Measurements from ENCODE around the gene ZNF362. TPM values are rescaled to one million over a fixed set of nuclear protein-coding genes. Genes with fewer than 3 reads are reported as not detected.

ZNF362 gene
- total RNA-seq, 1 donor: 13.4 TPM

DNA sequence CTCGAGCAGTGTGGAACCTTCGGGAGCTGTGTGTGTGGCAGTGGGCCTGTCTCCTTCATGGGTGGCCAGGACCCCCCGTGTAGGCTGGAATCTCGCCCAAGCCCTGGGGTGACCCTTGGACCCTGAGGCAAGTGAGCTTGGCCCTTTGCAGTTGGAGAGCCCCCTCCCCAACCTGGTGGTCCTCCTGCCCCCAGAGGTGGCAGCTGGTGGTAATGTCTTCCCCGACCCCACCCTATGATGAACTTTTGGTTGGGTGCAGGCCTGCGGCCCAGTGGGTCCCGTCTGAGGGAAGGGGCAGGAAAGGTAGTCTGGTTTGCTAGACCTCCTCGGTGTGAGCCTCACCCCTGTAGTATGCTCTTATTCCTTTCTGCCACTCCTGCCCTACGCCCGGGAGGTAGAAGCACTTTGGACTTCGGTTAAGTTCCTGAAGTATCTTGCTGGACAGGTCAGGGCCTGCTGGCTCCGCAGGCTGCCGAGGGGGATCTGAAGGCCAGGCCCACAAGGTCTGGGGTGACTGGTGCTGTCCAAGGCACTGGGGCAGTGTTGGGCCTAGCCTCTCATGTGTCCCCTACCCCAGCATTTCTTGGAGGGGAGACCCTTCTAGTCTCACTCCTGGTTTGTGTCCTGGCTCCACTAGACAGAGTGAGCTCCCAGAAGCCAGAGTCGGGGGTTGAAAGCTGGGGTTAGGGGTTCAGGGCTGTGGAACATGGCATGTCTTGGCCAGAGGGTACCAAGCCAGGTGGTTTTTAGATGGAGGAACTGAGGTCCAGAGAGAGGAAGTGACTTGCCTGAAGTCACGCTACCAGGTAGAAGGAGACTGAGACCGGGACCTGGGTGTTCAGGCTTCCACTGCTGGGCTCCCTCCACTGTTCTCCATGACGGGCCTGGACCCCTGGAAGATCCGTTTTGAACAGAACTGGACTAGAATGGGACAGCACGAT lies 1.8 kb downstream of the ZNF362 start:
- H3K36me3 ChIP-seq (ENCODE audit: insufficient read depth, low read length): peaks cover 3% of the 10 kb centered on the region
- peak overlapping the region; percentile 86 for H3K27ac ChIP-seq (ENCODE audit: low read depth, low read length)
- TF ChIP-seq, protein P1, sequence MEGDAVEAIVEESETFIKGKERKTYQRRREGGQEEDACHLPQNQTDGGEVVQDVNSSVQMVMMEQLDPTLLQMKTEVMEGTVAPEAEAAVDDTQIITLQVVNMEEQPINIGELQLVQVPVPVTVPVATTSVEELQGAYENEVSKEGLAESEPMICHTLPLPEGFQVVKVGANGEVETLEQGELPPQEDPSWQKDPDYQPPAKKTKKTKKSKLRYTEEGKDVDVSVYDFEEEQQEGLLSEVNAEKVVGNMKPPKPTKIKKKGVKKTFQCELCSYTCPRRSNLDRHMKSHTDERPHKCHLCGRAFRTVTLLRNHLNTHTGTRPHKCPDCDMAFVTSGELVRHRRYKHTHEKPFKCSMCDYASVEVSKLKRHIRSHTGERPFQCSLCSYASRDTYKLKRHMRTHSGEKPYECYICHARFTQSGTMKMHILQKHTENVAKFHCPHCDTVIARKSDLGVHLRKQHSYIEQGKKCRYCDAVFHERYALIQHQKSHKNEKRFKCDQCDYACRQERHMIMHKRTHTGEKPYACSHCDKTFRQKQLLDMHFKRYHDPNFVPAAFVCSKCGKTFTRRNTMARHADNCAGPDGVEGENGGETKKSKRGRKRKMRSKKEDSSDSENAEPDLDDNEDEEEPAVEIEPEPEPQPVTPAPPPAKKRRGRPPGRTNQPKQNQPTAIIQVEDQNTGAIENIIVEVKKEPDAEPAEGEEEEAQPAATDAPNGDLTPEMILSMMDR (IDR thresholded peaks at IDR 0.05; ENCODE audit: extremely low read depth, low read depth, low read length): no peak
- H3K79me2 ChIP-seq (ENCODE audit: insufficient read depth, low read length): peaks cover 54% of the 10 kb centered on the region
- H3K4me1 ChIP-seq (ENCODE audit: insufficient read depth, low read length): peaks cover 20% of the 10 kb centered on the region
- peak overlapping the region; percentile 84 for H3K4me3 ChIP-seq (ENCODE audit: insufficient read depth, low read length)
- DNase-seq (ENCODE audit: insufficient read length, low spot score, missing footprints): peak; percentile 87
- H3K4me2 ChIP-seq (ENCODE audit: insufficient read depth, low read length): peak overlapping the region; percentile 90
- H2AFZ ChIP-seq (ENCODE audit: low read length): peak overlapping the region; percentile 77
- H3K9me3 ChIP-seq (ENCODE audit: low read depth, low read length): no peaks in the 10 kb centered on the region
- H3K27me3 ChIP-seq (ENCODE audit: insufficient read depth, low read length): no peaks in the 10 kb centered on the region
- peaks cover 24% of the 10 kb centered on the region for H4K20me1 ChIP-seq (ENCODE audit: insufficient read depth, low read length)

- H4K20me1 ChIP-seq (ENCODE audit: insufficient read depth, low read length): peaks cover 28% of the 10 kb centered on the region
- H3K27me3 ChIP-seq (ENCODE audit: insufficient read depth, low read length): no peaks in the 10 kb centered on the region
Observed at GRCh38 chr1:33258788-33259274, 2.5 kb downstream of the ZNF362 start.

DNA sequence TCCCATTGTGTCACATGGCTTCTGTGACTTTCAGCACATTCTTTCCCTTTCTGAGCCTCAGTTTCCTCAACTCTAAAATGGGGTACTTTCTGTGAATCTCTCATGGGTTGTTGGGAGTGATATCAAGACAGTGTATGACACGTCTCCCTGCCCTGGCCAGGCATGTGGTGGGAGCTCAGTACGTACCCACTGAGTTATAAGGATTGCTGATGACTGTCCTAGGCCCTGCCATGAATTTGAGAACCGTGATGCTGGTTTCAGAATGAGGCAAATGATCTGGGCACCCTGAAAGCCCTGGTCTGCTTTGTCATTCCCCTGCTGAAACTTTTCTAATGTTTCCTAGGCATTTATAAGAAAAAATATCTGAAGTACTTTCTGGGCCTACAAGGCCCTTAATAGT lies 3.6 kb downstream of the ZNF362 start:
- peaks cover 39% of the 10 kb centered on the region for H4K20me1 ChIP-seq (ENCODE audit: insufficient read depth, low read length)
- H2AFZ ChIP-seq (ENCODE audit: low read length): no peak overlapping the region
- DNase-seq (ENCODE audit: insufficient read length, low spot score, missing footprints): peak; percentile 43
- H3K27ac ChIP-seq (ENCODE audit: low read depth, low read length): no peak overlapping the region
- H3K9me3 ChIP-seq (ENCODE audit: low read depth, low read length): no peaks in the 10 kb centered on the region
- peaks cover 20% of the 10 kb centered on the region for H3K4me1 ChIP-seq (ENCODE audit: insufficient read depth, low read length)
- H3K79me2 ChIP-seq (ENCODE audit: insufficient read depth, low read length): peaks cover 71% of the 10 kb centered on the region
- no peak overlapping the region for H3K4me3 ChIP-seq (ENCODE audit: insufficient read depth, low read length)
- no peaks in the 10 kb centered on the region for H3K27me3 ChIP-seq (ENCODE audit: insufficient read depth, low read length)
- H3K36me3 ChIP-seq (ENCODE audit: insufficient read depth, low read length): peaks cover 5% of the 10 kb centered on the region
- no peak overlapping the region for H3K4me2 ChIP-seq (ENCODE audit: insufficient read depth, low read length)
- TF ChIP-seq, protein P1 (IDR thresholded peaks at IDR 0.05; ENCODE audit: extremely low read depth, low read depth, low read length): no peak

More at GRCh38 chr1:33258788-33259274, 2.5 kb downstream of the ZNF362 start:
- TF ChIP-seq, protein P1 (IDR thresholded peaks at IDR 0.05; ENCODE audit: extremely low read depth, low read depth, low read length): no peak
- Histone ChIP-seq H3K9me3 (ENCODE audit: low read depth, low read length) (no peaks in the 10 kb centered on the region), H3K4me1 (ENCODE audit: insufficient read depth, low read length) (peaks cover 20% of the 10 kb centered on the region), H3K27ac (ENCODE audit: low read depth, low read length) (no peak overlapping the region), H3K4me3 (ENCODE audit: insufficient read depth, low read length) (no peak overlapping the region), H3K36me3 (ENCODE audit: insufficient read depth, low read length) (peaks cover 5% of the 10 kb centered on the region), H3K79me2 (ENCODE audit: insufficient read depth, low read length) (peaks cover 60% of the 10 kb centered on the region), H3K4me2 (ENCODE audit: insufficient read depth, low read length) (no peak overlapping the region), H2AFZ (ENCODE audit: low read length) (no peak overlapping the region)
- DNase-seq (ENCODE audit: insufficient read length, low spot score, missing footprints): peak; percentile 77

- H3K27me3 ChIP-seq (ENCODE audit: insufficient read depth, low read length): no peaks in the 10 kb centered on the region
- DNase-seq (ENCODE audit: insufficient read length, low spot score, missing footprints): peak; percentile 61
- no peak overlapping the region for H2AFZ ChIP-seq (ENCODE audit: low read length)
- H3K4me1 ChIP-seq (ENCODE audit: insufficient read depth, low read length): peaks cover 20% of the 10 kb centered on the region
- peaks cover 76% of the 10 kb centered on the region for H3K79me2 ChIP-seq (ENCODE audit: insufficient read depth, low read length)
- H3K4me2 ChIP-seq (ENCODE audit: insufficient read depth, low read length): no peak overlapping the region
- peaks cover 5% of the 10 kb centered on the region for H3K36me3 ChIP-seq (ENCODE audit: insufficient read depth, low read length)
- TF ChIP-seq, protein P1 (IDR thresholded peaks at IDR 0.05; ENCODE audit: extremely low read depth, low read depth, low read length): no peak
- peaks cover 44% of the 10 kb centered on the region for H4K20me1 ChIP-seq (ENCODE audit: insufficient read depth, low read length)
- H3K4me3 ChIP-seq (ENCODE audit: insufficient read depth, low read length): no peak overlapping the region
- no peak overlapping the region for H3K27ac ChIP-seq (ENCODE audit: low read depth, low read length)
- H3K9me3 ChIP-seq (ENCODE audit: low read depth, low read length): no peaks in the 10 kb centered on the region
Observed at GRCh38 chr1:33260439-33260838, 4.1 kb downstream of the ZNF362 start.

Data from osteoblast (primary cell).